GM12801 (cell line): ENCODE data around the gene EZH1.

Experiments used
- TF ChIP-seq, protein P1 (sequence below): IDR thresholded peaks from one replicate; pipeline ENCODE4 v1.5.1; 2011; ENCODE audit warnings: control low read depth; ENCODE audit not compliant: insufficient read length; ENCODE audit errors: extremely low read depth

Gene EZH1

GRCh38 chr17:42676424-42677011 is 68.3 kb downstream of the EZH1 start, which contains the start of gene PLEKHH3:
Gene PLEKHH3, minus strand, starts transcription at chr17:42676994. Its CDS starts 431 bp downstream, at chr17:42676563.
- TF ChIP-seq, protein P1, sequence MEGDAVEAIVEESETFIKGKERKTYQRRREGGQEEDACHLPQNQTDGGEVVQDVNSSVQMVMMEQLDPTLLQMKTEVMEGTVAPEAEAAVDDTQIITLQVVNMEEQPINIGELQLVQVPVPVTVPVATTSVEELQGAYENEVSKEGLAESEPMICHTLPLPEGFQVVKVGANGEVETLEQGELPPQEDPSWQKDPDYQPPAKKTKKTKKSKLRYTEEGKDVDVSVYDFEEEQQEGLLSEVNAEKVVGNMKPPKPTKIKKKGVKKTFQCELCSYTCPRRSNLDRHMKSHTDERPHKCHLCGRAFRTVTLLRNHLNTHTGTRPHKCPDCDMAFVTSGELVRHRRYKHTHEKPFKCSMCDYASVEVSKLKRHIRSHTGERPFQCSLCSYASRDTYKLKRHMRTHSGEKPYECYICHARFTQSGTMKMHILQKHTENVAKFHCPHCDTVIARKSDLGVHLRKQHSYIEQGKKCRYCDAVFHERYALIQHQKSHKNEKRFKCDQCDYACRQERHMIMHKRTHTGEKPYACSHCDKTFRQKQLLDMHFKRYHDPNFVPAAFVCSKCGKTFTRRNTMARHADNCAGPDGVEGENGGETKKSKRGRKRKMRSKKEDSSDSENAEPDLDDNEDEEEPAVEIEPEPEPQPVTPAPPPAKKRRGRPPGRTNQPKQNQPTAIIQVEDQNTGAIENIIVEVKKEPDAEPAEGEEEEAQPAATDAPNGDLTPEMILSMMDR: no peak

DNA sequence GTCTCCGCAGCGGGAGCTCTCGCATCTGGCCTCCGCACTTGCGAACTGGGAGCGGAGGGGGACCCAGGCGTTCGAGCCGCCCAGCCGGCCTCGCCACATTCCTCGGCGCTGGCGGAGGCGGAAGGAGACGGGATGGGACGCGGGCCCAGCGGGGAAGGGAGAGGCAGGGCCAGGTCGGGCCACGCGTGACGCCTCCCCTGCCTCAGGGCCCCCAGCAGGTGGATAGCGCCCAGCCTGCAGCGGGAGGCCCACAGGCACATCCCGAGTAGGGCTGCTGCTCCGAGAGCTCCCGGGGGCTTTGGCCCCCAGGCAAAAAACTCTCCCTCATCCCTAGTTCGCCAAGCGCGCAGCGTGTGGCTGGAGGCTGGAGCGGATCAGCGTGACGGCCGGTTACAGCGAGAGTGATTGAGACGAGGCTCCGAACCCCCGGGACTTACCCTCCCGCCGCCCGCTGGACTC is 68.8 kb downstream of the EZH1 start:
- TF ChIP-seq, protein P1: no peak

- TF ChIP-seq, protein P1: no peak
Observed at GRCh38 chr17:42675348-42675964, 69.4 kb downstream of the EZH1 start.

GRCh38 chr17:42674755-42675347 is 70.0 kb downstream of the EZH1 start:
- TF ChIP-seq, protein P1: no peak

GRCh38 chr17:42673885-42674754 is 70.7 kb downstream of the EZH1 start:
- TF ChIP-seq, protein P1: no peak

DNA sequence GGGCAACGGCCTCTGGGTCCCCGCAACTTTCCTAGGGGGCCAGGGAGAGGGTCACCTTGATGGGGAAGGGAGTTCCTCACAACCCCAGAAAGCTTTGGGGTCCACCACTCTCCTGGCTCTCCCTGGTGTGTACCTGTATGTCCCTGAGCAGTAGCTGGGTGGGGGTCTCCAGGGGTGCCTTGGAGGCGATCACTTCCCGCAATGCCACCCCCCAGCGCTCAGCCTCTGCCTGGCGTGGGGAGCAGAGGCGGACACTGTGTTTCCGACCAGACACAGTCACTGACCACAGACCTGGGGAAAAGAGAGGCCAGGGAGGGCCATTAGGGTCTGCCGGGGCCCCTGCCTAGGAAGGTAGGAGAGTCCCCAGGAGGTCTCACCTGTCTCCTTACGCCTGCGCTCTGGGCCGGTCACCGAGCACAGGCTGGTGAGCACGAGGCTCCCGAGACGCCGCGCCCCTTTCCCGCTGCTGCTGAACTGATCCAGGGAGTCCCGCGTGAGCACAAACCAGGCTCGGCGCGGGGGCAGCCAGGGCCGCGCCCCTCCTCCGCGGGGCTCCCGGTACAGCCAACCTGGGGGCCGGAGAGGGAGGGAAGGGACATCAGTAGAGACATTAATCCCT is 71.5 kb downstream of the EZH1 start:
- TF ChIP-seq, protein P1: no peak
